Neural cell (in vitro differentiated cells): Measurements from ENCODE around the gene RAB1A.

Experiments
- CTCF ChIP-seq: fragments of 450-650 bp; IDR thresholded peaks from 2 replicates; pipeline ENCODE4 v1.5.1; 2014; ENCODE audit warnings: antibody characterized with exemption, mild to moderate bottlenecking, moderate library complexity; ENCODE audit not compliant: poor library complexity, severe bottlenecking
- EP300 ChIP-seq: fragments of 450-650 bp; conservative IDR thresholded peaks from 2 replicates; pipeline ENCODE4 v1.6.1; 2014; ENCODE audit warnings: antibody characterized with exemption, mild to moderate bottlenecking, moderate library complexity; ENCODE audit not compliant: poor library complexity, severe bottlenecking
- EZH2 ChIP-seq: fragments of 200-600, 300-800 bp; shearing (Covaris generic), sonication (generic); IDR thresholded peaks from 2 replicates; pipeline ENCODE4 v1.6.1; 2014; ENCODE audit warnings: antibody characterized with exemption, low read length, borderline replicate concordance, mild to moderate bottlenecking; ENCODE audit not compliant: insufficient read depth, poor library complexity, severe bottlenecking
- MXI1 ChIP-seq: fragments of 450-650 bp; conservative IDR thresholded peaks from 2 replicates; pipeline ENCODE4 v1.6.1; 2014; ENCODE audit warnings: antibody characterized with exemption, mild to moderate bottlenecking; ENCODE audit not compliant: poor library complexity, severe bottlenecking
- POLR2AphosphoS5 ChIP-seq: IDR thresholded peaks from 2 replicates; pipeline ENCODE4 v1.6.1; 2012
- RAD21 ChIP-seq: fragments of 450-650 bp; conservative IDR thresholded peaks from 2 replicates; pipeline ENCODE4 v1.6.1; 2014; ENCODE audit warnings: antibody characterized with exemption, mild to moderate bottlenecking, moderate library complexity
- REST ChIP-seq: IDR thresholded peaks from 2 replicates; pipeline ENCODE4 v1.6.1; 2012; ENCODE audit warnings: borderline replicate concordance
- SMC3 ChIP-seq: fragments of 450-650 bp; conservative IDR thresholded peaks from 2 replicates; pipeline ENCODE4 v1.6.1; 2014; ENCODE audit warnings: antibody characterized with exemption, mild to moderate bottlenecking, moderate library complexity; ENCODE audit not compliant: poor library complexity
- TAF1 ChIP-seq: IDR thresholded peaks from 2 replicates; pipeline ENCODE4 v1.6.1; 2012; ENCODE audit warnings: low read depth

DNA sequence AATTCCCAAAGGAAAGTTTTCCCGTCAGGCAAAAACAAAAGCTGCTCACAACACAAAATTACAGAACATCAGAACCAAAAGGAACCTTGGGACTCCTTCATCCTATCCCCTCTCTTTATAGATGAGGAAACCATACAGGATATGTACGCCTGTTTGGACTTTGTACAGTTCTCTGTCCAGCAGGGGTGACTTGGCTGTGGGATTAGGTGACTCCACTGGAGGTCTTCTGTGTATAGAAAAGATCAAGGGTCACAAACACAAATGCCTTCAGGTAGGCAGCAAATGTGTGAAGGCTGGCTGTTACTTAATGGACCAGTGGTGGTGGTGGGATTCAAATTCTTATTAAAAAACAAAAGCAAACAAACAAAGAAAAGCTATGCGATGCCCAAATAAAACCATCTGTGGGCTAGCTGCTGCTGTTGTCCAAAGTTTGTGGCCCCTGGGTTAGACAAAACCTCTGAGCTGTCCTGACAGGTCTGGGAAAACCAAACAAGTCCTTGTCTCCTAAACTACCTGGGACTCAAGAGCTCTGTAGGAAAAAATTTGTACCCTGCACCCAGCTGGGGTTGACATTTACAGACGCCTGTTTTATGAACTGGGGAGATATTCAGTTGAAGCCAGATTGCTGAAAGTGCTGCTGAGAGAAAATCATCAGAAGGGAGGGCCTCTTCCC is 75.0 kb downstream of the RAB1A start:
- TF ChIP-seq EZH2 = no peak
- no peak for TF ChIP-seq CTCF
- no peak for TF ChIP-seq POLR2AphosphoS5
- TF ChIP-seq REST = no peak
- no peak for TF ChIP-seq TAF1
- no peak for TF ChIP-seq SMC3
- no peak for TF ChIP-seq EP300
- TF ChIP-seq RAD21 = no peak
- no peak for TF ChIP-seq MXI1
